ENCODE measurements around the gene VPS26C. TPM values are rescaled to one million over a fixed set of nuclear protein-coding genes. Genes with fewer than 3 reads are reported as not detected.

Gene VPS26C
- total RNA-seq, 1 experiment from 2014 or later: 46.2 TPM

GRCh38 chr21:37232274-37233018 lies 34.7 kb downstream of the VPS26C start:
- Histone ChIP-seq H3K4me2 (no peak overlapping the region), H3K79me2 (ENCODE audit: low read depth) (no peaks in the 10 kb centered on the region), H3K4me1 (replicated peaks; ENCODE audit: insufficient read depth) (no peaks in the 10 kb centered on the region), H3K9me2 (ENCODE audit: insufficient read depth) (no peaks in the 10 kb centered on the region), H4K20me1 (ENCODE audit: insufficient read depth) (no peaks in the 10 kb centered on the region), H3K36me3 (ENCODE audit: low read depth) (no peaks in the 10 kb centered on the region), H2AFZ (no peak overlapping the region), H3K4me3 (no peak overlapping the region), H3K27me3 (ENCODE audit: insufficient read depth, low read depth) (no peaks in the 10 kb centered on the region), H3K9me3 (ENCODE audit: insufficient read depth, low read depth) (no peaks in the 10 kb centered on the region), H3K27ac (no peak overlapping the region), H3F3A (ENCODE audit: insufficient read depth, low read depth) (no peaks in the 10 kb centered on the region)
- DNase-seq: no peak
- CTCF ChIA-PET: interaction anchor here (0.6 kb wide), 1 partner anchor 445 kb away, joined by 3 read pairs; no protein-coding TSS in a partner anchor
- no peak for TF ChIP-seq EZH2 (IDR thresholded peaks at IDR 0.05; ENCODE audit: low read depth)
- TF ChIP-seq CTCF (conservative IDR thresholded peaks at IDR 0.05): no peak
- BruUV-seq (replicated peaks): no TSS peak
- POLR2A ChIA-PET (ENCODE audit: unreplicated experiment): no interaction called here
- intact Hi-C loops (cut with micrococcal nuclease; ENCODE audit: unreplicated experiment): no loop called here

- H3F3A ChIP-seq (ENCODE audit: insufficient read depth, low read depth): no peaks in the 10 kb centered on the region
- no peak overlapping the region for H3K27ac ChIP-seq
- H3K9me3 ChIP-seq (ENCODE audit: insufficient read depth, low read depth): no peaks in the 10 kb centered on the region
- no peaks in the 10 kb centered on the region for H3K27me3 ChIP-seq (ENCODE audit: insufficient read depth, low read depth)
- no peak overlapping the region for H3K4me2 ChIP-seq
- H3K79me2 ChIP-seq (ENCODE audit: low read depth): no peaks in the 10 kb centered on the region
- no peaks in the 10 kb centered on the region for H3K36me3 ChIP-seq (ENCODE audit: low read depth)
- no peak overlapping the region for H2AFZ ChIP-seq
- intact Hi-C loops (cut with micrococcal nuclease; ENCODE audit: unreplicated experiment): no loop called here
- H4K20me1 ChIP-seq (ENCODE audit: insufficient read depth): no peaks in the 10 kb centered on the region
- H3K4me3 ChIP-seq: no peak overlapping the region
- no peaks in the 10 kb centered on the region for H3K9me2 ChIP-seq (ENCODE audit: insufficient read depth)
- no TSS peak for BruUV-seq (replicated peaks)
- ChIA-PET CTCF (no interaction called here), POLR2A (ENCODE audit: unreplicated experiment) (no interaction called here)
- TF ChIP-seq CTCF (conservative IDR thresholded peaks at IDR 0.05): no peak
- TF ChIP-seq EZH2 (IDR thresholded peaks at IDR 0.05; ENCODE audit: low read depth): no peak
- H3K4me1 ChIP-seq (replicated peaks; ENCODE audit: insufficient read depth): no peaks in the 10 kb centered on the region
- DNase-seq: no peak
Observed at GRCh38 chr21:37231671-37232070, 35.5 kb downstream of the VPS26C start.

GRCh38 chr21:37231249-37231645 lies 35.9 kb downstream of the VPS26C start:
- Histone ChIP-seq H4K20me1 (ENCODE audit: insufficient read depth) (no peaks in the 10 kb centered on the region), H3K9me3 (ENCODE audit: insufficient read depth, low read depth) (no peaks in the 10 kb centered on the region), H2AFZ (no peak overlapping the region), H3K4me2 (no peak overlapping the region), H3K79me2 (ENCODE audit: low read depth) (no peaks in the 10 kb centered on the region), H3K27ac (no peak overlapping the region), H3K27me3 (ENCODE audit: insufficient read depth, low read depth) (no peaks in the 10 kb centered on the region), H3K4me3 (no peak overlapping the region), H3K4me1 (replicated peaks; ENCODE audit: insufficient read depth) (no peaks in the 10 kb centered on the region), H3K36me3 (ENCODE audit: low read depth) (no peaks in the 10 kb centered on the region), H3K9me2 (ENCODE audit: insufficient read depth) (no peaks in the 10 kb centered on the region), H3F3A (ENCODE audit: insufficient read depth, low read depth) (no peaks in the 10 kb centered on the region)
- ChIA-PET POLR2A (ENCODE audit: unreplicated experiment) (no interaction called here), CTCF (no interaction called here)
- intact Hi-C loops (cut with micrococcal nuclease; ENCODE audit: unreplicated experiment): no loop called here
- TF ChIP-seq EZH2 (IDR thresholded peaks at IDR 0.05; ENCODE audit: low read depth) (no peak), CTCF (conservative IDR thresholded peaks at IDR 0.05) (no peak)
- no TSS peak for BruUV-seq (replicated peaks)
- no peak for DNase-seq
